Activated CD4-positive, alpha-beta T cell treated with anti-CD3 and anti-CD28 coated beads, Interleukin-2, Interleukin-6, amounts not matched to agents 100 ng/mL and 50 ng/mL, durations not matched to agents 16 hours and 8 hours (primary cell): Measurements from ENCODE around the gene SLCO6A1.

Experiments
- DNase-seq: peaks from one replicate; pipeline ENCODE4 v3.0.0-alpha.2; 2020

SLCO6A1 gene

DNA sequence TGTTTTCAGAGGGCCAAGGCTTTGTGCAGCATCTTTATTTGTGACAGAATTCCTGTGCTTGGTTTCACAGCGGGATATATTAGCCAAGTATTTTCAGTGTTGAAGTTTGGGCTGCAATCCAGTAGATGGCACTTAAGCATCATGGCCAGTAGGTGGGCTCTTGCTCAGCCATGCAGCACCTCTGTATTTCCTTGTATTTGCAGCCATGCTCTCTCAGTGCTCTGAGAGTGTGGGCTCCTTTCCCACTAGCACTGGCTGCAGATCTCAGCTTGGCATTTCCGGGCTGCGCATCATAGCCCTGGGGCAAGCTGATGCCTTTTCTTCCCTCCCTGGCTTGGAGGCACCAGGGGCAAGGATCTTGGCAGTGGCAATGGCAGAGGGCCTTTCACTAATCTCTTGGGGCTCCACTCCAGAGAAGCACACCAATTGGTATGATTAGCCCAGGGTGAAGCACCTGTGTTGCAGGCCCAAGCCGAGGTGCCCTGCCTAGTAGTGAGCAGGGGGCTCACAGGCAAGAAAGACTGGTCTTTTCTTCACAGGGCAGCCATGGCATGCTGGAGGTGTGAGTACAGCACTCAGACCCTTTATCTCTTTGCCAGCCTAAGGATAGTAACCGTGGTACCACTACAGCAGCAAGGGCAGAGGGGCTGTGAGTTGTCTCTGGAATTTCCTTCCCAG is 48.3 kb downstream of the SLCO6A1 start:
- no peak for DNase-seq

DNA sequence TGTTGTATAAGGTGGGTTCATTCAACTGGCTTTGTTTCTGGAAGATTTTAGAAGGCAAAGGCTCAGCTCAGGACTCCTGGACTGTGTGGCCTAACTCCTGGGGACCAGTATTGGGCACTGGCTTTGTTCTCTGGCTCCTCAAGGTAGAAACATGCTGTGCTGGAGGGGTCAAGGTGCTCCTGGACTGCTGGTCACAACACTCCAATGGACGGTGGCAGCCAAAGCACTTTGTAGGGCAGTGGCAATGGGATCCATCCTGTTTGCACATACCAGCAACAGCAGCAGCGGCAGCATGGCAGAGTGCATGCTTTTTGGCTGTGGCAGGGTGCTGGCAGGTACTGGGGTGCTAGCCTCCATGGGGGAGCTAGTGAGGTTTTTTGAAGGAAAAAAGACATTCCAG is 65.3 kb downstream of the SLCO6A1 start:
- no peak for DNase-seq

DNA sequence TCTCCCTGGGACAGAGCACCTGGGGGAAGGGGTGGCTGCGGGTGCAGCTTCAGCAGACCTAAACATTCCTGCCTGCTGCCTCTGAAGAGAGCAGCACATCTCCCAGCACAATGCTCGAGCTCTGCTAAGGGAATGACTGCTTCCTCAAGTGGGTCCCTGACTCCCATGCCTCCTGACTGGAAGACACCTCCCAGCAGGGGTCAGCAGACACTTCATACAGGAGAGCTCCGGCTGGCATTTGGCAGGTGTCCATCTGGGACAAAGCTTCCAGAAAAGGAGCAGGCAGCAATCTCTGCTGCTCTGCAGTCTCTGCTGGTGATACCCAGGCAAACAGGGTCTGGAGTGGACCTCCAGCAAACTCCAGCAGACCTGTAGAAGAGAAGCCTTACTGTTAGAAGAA is 77.2 kb downstream of the SLCO6A1 start:
- DNase-seq: no peak

DNA sequence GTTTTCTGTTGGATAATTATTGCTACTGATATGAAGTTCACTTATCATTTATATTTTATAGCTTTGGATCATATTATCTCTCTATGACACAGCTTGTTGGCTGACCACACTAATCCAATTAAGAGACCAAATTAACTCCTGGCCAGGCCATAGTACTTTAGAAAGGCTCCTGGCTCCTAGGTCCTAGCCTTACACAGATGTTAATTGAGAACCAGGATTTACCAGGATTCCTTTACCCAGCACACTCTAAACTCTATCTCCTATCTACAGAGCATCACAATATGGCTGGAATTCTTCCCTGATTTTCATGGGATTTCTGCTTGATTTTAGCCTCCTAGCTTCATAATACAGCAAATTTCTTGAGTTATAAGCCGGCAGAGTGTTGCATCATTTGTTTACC is 80.3 kb downstream of the SLCO6A1 start:
- no peak for DNase-seq

DNA sequence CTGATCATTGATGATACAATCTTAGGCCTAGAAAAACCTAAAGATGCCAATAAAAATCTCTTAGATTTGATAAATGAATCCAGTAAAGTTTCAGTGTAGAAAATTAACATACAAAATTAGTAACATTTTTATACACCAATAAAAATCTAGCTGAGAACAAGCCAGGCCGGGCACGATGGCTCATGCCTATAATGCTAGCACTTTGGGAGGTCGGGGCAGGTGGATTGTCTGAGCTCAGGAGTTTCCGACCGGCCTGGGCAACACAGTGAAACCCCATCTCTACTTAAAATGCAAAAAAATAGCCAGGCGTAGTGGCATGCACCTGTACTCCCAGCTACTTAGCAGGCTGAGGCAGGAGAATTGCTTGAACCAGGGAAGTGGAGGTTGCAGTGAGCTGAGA is 84.4 kb downstream of the SLCO6A1 start:
- DNase-seq: no peak

DNA sequence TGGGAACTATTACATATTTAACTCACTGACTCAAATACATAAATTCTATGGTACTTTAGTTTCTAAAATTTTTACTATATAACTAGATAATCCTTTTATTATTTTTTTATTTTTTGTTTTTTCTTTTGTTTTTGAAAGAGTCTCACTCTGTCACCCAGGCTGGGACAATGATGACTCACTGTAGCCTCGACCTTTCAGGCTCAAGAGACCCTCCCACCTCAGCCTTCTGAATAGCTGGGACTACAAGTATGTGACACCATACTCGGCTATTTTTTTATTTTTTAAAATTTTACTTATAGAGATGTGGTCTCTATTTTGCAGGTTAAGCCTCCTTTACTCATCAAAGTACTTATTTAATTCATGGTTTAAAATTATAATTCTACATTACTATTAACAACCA is 110.6 kb downstream of the SLCO6A1 start:
- DNase-seq: no peak

DNA sequence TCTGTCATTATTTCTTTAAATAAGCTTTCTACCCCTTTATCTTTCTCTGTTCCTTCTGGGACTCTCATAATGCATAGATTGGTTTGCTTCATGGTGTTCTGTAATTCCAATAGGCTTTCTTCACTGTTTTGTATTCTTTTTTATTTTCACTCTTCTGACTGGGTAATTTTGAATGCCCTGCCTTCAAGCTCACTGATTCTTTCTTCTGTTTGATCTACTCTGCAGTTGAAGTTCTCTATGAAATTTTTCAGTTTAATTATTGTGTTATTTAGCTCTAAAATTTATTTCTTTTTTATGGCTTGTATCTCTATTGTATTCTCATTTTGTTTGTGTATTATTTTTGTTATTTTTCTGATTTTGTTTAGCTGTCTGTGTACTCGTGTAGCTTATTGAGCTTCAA is 113.4 kb downstream of the SLCO6A1 start:
- DNase-seq: no peak

DNA sequence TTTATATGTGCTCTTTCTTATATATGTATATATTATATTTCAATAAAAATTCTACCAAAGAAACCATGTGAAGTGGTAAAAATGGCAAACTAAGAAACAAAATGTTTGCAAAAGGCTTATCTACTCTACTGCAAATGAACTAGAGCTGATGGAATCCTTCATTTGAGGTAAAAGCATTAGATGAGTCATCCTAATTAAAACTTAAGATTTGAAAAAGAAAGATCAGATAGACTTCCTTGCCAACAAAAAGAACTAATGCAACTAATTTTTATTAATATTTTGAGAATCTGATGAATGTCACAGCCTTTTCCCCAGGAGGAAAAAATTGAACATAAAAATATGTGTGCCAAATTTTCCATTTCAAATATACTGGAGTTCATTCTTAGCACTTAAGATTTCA is 118.6 kb downstream of the SLCO6A1 start:
- DNase-seq: no peak

DNA sequence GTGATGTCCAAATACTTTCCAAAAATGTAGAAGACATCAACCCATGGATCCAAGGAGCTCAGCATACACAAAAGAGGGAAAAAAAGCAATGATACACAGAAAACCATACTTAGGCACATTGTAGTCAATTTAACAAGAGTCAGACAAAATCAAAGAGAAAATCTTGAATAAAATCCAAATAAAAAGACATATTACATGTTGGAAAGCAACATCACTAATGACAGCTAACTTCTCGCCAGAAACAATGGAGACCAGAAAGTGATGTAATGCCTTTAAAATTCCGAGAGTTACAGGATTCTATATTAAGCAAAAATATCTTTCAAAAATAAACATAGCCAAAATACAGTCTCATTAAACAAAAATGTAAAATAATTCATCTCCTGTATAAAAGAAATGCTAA is 122.9 kb downstream of the SLCO6A1 start:
- DNase-seq: no peak

DNA sequence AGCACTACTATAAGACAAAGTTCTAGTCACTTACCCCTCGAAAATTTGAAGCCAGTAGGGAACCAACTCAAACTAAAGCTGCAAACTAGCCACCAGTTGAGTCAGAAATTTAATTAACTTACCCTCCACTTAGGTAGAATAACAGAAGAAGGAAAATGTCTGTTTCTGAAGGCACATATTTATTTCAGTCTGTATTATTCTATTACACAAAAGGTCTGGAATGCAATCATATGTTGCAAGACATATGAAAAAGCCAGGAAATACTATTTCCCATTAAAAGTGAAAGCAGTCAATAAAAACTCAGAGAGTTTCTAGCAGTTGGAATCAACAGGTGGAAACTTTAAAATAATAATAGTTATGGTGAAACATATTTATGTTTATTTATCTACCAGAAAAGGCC is 123.5 kb downstream of the SLCO6A1 start:
- no peak for DNase-seq

DNA sequence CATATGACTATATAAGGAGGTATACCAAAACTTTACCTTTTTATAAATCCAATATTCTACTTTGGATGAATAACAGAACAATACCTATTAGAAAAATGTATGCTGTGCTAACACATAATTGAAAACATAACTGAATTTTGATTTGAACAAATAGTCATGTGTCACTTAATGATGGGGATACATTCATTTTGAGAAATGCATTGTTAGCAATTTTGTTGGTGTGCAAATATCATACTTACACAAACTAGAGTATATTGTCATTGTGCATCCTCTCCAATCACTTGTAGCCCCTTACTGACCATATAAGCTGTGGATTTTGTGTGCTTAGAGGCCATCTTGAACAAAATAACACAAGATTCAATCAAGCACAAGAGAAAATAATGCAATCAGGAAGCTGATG is 130.4 kb downstream of the SLCO6A1 start:
- DNase-seq: no peak

DNA sequence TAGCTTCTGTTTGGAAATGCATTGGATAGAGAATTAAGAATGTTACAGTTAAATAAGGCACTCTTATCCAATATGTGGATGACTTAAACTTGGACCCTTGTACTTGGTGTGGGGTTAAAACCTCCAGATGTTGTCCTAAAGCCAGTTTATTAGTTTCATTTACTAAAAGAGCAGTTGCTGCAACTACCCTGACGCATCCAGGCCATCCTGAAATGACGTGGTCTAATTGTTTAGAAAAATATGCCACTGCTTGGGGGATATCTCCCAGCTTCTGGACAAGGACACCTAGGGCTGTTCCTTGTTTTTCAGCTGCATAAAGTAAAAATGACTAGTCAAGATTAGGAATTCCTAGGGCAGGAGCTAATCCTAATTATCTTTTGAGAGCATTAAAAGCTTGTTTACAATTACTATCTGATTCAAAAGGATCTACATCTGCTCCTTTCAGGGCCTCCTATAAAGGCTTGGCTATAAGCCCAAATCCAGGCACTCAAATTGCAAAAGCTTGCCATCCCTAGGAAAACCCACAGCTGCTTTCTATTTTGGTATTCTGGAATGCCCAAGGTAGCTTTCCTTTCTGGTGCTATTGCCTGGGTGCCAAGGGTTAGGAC is 157.0 kb downstream of the SLCO6A1 start:
- DNase-seq: no peak

DNA sequence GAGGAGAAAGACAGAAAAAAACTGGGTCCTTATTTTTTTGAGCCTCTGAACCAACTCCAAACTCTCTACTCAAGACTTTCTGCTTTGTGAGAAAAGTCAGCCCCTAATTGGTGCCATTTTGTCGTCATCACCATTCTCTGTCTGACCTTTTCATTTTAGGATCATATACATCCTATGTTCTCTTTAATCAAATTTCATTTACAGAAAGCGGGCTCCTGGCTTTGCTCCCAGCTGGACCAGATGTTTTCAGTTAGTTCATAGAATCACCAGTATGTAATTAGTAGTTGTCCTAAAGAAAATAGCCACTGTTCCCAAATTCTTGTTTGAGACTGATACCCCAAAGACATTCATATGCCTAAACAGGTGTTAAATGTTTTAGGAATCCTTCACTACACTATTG is 174.1 kb downstream of the SLCO6A1 start:
- DNase-seq: no peak
